ENCODE data around the gene MTREX.

Gene MTREX

GRCh38 chr5:55385846-55386245 is 78.1 kb downstream of the MTREX start:
- no peak for DNase-seq

DNA sequence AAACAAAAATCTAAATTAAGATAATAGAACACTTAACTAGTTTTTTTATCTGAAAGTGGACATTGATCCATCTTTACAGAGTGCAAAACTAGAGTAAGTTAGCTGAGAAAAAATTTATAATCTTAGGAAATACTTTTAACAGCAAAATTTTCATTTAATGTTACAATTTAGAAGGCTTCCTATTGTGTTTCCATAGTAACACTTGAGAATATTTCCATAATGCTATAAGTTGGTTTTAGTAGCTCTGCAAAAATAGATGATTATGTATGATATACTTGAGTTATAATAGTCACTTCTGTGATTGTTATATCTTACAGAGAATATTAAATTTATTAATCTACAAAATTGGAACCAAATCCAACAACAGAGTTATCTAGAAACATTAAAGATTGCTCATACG is 78.6 kb downstream of the MTREX start:
- DNase-seq, result no peak

- DNase-seq, result no peak
Measured at GRCh38 chr5:55387865-55388264, 80.1 kb downstream of the MTREX start.

DNA sequence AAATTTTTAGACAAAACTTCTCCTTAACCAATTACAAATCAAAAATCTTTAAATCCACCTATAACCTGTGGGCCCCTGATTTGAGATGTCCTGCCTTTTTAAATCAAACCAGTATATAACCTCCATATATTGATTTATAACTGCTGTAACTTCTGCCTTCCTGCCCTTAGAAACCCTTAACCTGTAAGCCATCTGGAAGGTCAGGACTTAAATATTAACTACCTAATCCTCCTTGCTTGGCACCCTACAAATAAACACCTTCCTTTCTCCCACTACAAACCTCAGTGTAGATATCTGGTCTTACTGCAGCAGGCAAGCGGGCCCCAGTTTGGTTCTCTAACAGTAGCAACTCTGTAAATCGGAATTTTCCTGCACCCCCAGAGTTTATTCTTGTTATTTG is 83.9 kb downstream of the MTREX start:
- no peak for DNase-seq

DNA sequence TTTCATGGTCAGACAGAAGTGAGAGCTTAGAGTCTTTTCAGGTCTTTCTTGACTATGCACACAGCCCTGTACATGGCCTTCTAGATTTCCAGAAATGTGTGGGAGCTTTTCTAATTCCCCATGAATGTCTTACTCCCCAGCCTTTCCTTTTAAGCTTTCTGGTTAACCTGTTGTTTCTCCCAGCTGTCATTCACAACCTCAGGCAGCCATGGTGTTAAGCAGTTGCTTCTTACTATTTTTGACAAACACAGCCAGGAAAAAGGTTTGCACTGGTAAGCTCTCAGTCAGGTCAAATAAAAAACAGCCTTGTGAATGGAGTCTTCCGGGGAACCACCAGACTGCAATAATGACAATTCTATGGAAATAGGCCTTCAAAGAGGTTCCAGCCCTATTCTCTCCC is 84.9 kb downstream of the MTREX start:
- no peak for DNase-seq

- no peak for DNase-seq
Measured at GRCh38 chr5:55393501-55394175, 85.8 kb downstream of the MTREX start.

- no peak for DNase-seq
Measured at GRCh38 chr5:55402199-55402598, 94.4 kb downstream of the MTREX start.

DNA sequence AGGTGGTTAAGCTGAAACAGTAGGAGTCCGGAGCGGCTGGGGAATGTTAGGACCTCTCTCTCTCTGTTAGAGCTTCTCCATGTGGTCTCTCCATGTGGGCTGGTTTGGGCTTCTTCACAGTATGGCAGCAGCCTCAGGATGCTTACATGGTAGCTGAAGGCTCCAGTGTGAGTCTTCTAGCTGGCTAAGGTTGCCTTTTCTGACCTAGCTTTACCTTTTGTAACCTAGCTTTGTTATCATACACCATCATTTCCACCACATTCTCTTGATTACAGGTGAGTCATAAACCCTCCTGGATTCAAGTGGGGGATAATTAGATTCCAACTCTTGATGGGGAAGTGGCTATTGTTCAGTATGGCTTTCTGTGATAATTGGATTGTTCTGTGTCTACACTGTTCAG is 98.5 kb downstream of the MTREX start:
- no peak for DNase-seq

- no peak for DNase-seq
Measured at GRCh38 chr5:55407059-55407684, 99.4 kb downstream of the MTREX start.

DNA sequence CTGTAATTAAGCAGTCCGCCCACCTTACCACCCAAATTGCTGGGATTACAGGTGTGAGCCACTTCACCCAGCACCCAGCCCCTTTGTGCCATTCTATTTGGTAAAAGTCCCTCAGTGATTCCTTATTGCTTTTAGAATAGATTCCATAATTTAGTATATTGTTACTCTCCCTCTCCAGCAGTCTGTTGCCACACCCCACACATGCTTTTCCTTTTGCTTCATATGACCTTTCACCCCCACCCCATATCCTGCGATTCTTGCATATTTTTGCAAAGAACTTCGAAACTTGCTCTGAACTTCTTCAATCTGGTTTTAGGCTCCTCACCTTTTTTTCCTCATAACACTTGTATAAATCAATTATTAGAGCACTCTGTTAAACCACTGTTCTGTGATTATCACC is 100.2 kb downstream of the MTREX start:
- DNase-seq, result no peak

GRCh38 chr5:55409775-55410174 is 102.0 kb downstream of the MTREX start:
- DNase-seq, result no peak

GRCh38 chr5:55410845-55411244 is 103.1 kb downstream of the MTREX start:
- no peak for DNase-seq

- DNase-seq, result no peak
Measured at GRCh38 chr5:55411876-55412275, 104.1 kb downstream of the MTREX start.

GRCh38 chr5:55413644-55414043 is 105.9 kb downstream of the MTREX start:
- DNase-seq, result no peak

DNA sequence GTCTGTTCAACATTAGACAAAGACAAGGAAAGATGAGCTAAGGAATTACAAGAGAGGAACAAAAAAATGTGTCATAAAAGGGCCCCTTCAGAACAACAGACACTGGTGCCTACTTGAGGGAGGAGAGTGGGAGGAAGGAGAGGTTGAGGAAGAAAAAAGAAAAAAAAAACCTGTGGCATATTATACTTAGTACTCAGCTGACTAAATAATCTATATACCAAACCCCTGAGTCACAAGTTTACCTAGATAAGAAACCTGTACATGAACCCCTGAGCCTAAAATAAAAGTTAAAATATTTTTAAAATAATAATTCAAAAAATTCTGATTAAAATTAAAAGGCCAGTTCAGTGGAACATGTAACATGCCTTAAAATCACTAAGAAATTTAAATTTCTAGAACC is 107.3 kb downstream of the MTREX start:
- DNase-seq, result no peak

DNA sequence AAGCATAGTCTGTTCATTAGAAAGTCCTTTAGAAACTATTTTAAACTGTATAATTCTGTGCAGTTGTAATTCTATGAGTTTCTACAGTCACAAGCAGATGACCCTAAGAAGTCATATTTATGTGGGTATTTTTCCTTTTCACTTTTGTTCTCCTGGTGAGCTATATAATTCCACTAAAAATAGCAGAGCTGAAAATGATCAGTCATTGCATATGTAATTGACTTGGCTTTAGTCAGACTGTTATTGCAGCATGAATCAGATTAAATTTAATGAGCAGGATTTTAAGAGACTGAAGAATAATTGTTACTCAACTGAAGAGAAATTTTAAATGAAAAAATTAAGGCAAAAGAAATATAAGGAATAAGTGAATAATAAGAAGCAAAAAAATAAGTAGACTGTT is 108.5 kb downstream of the MTREX start:
- DNase-seq, result no peak

DNA sequence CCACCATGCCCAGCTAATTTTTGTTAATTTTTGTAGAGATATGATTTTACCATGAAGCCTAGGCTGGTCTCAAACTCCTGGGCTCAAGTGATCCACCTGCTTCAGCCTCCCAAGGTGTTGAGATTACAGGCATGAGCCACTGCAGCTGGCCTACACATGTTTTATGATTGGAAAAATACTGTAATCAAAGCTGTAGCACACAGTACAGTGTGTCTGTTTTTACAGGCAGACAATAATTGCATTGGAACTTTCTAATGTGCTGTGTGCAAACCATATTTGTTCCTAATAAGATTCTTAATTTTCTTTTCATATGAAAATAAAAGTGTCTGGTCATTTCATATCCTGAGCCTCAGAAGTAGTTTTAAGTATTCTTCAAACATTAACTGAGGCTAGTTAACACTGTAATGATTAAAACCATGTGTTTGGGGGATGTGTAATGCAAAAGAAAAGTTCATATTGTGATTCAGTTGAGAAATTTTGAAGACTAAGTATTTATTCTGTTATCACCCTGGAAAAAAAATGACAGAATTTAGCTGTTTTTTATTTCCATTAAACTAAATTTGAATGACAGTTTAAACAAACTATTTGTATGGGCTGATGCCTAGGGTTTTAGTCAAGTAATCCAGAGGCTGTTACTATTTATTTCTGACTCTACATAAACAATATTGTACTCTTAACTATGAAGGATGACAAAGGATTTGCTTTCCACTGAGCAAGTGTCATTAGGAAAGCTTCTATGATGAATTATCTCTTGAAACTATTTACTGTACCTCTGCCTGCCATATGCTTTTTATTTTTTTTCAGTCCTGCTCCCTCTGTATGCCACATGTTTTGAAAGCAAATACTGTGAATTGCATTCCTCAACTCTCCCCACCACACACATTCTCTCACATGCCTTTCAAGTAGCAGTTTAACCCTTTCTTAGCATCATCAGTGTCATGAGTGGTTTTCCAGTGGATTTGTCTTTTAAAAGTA is 111.5 kb downstream of the MTREX start:
- DNase-seq, result no peak

DNA sequence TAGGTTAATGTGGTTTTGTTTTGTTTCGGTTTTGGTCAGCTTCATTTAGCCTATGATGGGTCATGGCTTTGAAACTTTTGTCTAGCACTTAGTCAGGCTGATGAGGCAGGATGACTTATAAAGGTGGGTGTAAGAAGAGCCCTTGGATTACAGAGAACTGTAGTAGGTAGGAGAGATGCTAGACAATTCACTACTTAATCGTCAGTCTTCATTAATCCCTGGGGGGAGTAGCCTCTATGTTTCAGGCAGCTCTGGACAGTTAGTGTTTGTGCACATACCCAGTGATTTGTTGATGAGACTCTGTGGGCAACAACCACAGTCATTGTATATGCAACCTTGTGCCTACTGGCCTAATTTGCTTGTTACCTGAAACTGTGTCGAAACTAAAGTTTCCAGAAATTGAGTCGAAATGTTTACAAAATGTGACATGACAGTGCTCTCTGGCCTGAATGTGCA is 113.3 kb downstream of the MTREX start:
- DNase-seq, result no peak

GRCh38 chr5:55426455-55426854 is 118.7 kb downstream of the MTREX start:
- no peak for DNase-seq

DNA sequence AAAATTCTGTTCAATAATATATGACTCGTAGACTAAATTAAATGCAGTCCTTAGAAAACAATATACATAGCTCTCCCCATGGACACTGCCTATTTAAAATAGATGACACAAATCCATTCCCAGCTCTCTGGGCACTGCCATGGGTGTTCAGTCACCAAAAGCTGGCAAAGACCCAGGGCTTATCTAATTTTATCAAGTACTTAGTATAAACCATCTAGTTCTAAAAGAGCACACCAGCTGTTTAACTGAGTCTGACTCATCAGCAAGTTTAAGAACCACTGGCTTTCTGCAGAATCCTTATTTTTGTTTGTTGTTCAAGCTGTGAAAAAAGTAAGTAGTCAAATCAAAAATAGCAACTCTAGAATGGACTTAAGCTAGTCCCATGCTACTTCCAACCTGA is 119.4 kb downstream of the MTREX start:
- DNase-seq, result no peak

DNA sequence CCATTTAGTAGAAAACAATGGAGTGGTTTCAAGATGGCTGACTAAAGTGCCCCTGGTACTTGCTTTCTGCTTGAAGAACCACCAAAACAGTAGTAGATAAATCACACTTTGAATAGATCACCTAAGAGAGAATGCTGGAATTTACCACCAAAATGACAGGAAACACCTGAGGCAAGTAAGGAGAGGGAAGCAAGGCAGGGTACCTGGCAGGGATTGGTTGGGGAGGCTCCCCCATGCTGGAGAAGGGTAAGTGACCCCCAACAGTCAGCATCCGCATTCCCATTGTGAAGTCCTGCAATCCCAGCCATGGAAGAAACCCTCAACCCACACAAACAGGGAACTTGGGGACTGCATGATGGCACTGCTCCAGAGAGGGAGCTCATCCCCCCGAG is 121.4 kb downstream of the MTREX start:
- no peak for DNase-seq

- DNase-seq, result no peak
Measured at GRCh38 chr5:55429613-55430253, 121.9 kb downstream of the MTREX start.

DNA sequence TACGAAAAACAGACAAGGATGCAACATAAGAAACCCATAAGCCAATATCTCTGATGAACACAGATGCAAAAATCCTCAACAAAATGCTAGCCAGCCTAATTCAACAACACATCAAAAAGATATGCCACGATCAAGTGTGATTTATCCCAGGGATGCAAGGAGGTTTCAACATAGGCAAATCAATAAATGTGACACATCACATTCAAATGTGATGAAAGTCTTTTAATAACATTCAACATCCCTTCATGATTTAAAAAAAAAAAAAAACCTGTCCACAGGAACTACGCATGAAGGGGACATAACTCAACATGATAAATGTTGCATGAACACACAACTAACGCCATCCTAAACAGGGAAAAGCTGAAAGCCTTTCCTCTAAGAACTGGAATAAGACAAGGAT is 124.8 kb downstream of the MTREX start:
- DNase-seq, result no peak

All from stimulated activated CD4-positive, alpha-beta T cell treated with anti-CD3 and anti-CD28 coated beads, Interleukin-4, amount 100 ng/mL, for 1 hour (primary cell).